Measurements from ENCODE around the gene PIM2.
"Not testable (repeated sequence)": the region's sequence is repeated elsewhere in the genome, so short reads cannot be mapped to it uniquely, and the experiment has no call there.

PIM2 gene

GRCh38 chrX:48904626-48905025 is 14.2 kb downstream of the PIM2 start:
- no peak for DNase-seq

GRCh38 chrX:48904180-48904579 is 14.6 kb downstream of the PIM2 start:
- DNase-seq, result no peak

GRCh38 chrX:48903290-48903689 is 15.5 kb downstream of the PIM2 start:
- DNase-seq, result no peak

- DNase-seq, result no peak
These were observed 16.0 kb downstream of the PIM2 start for GRCh38 chrX:48902776-48903175.

GRCh38 chrX:48902135-48902534 is 16.7 kb downstream of the PIM2 start:
- DNase-seq, result no peak

- no peak for DNase-seq
These were observed 17.8 kb downstream of the PIM2 start for GRCh38 chrX:48901069-48901468.

- DNase-seq, result no peak
These were observed 19.8 kb downstream of the PIM2 start for GRCh38 chrX:48899078-48899410.

GRCh38 chrX:48897625-48898306 is 21.1 kb downstream of the PIM2 start, which contains the start of the genes PQBP1 and TIMM17B:
Gene PQBP1 (plus strand): TSS chrX:48897930. CDS start chrX:48898510, 580 bp downstream.
Gene TIMM17B (minus strand): TSS chrX:48897768. CDS start chrX:48897749, 19 bp downstream.
- peak; percentile 92 to 95 (median 94) for DNase-seq

GRCh38 chrX:48897157-48897624 is 21.6 kb downstream of the PIM2 start:
- DNase-seq, result peak; percentile 75 to 85 (median 77)

GRCh38 chrX:48896611-48897011 is 22.2 kb downstream of the PIM2 start:
- peak in 3 of 4 experiments; percentile 31 to 47 (median 37) for DNase-seq

- DNase-seq, result no peak
These were observed 23.9 kb downstream of the PIM2 start for GRCh38 chrX:48894891-48895290.

GRCh38 chrX:48893556-48894348 is 25.1 kb downstream of the PIM2 start:
- DNase-seq, result no peak

- no peak for DNase-seq
These were observed 25.9 kb downstream of the PIM2 start for GRCh38 chrX:48892896-48893295.

- DNase-seq, result peak; percentile 80 to 91 (median 88)
These were observed 27.2 kb downstream of the PIM2 start for GRCh38 chrX:48891402-48892288.

GRCh38 chrX:48890934-48891401 is 27.9 kb downstream of the PIM2 start:
- DNase-seq, result peak in 2 of 4 experiments; percentile 19 to 32

GRCh38 chrX:48890296-48890925 is 28.4 kb downstream of the PIM2 start:
- no peak for DNase-seq

GRCh38 chrX:48886586-48886985 is 32.2 kb downstream of the PIM2 start:
- DNase-seq, result not testable (repeated sequence)

- no peak for DNase-seq
These were observed 35.1 kb downstream of the PIM2 start for GRCh38 chrX:48883729-48884128.

- peak; percentile 23 to 67 (median 51) for DNase-seq
These were observed 41.9 kb downstream of the PIM2 start for GRCh38 chrX:48876944-48877343.

GRCh38 chrX:48872017-48872416 is 46.8 kb downstream of the PIM2 start:
- not testable (repeated sequence) for DNase-seq

GRCh38 chrX:48864210-48864609 is 54.6 kb downstream of the PIM2 start:
- DNase-seq, result no peak

Measured in suppressor macrophage (primary cell).